K562 (cell line): ENCODE measurements around the gene SORT1. TPM values are rescaled to one million over a fixed set of nuclear protein-coding genes. Genes with fewer than 3 reads are reported as not detected.

Experiments used
- ATAC-seq: fragments of 200-7000 bp; cut with Tn5 transposase; 3 replicates; pipeline ENCODE4 v1.9.1; 2020; ENCODE audit warnings: moderate library complexity
- BruUV-seq: library from RNA; stranded (reverse); fragments of 400-500 nt; replicated peaks from 2 replicates; lab custom pipeline; 2021; lab: Mats Ljungman, UMichigan
- CTCF ChIA-PET: fragments of 300-600 bp; formaldehyde crosslinking; extraction: SDS; loops from one replicate; lab custom pipeline; 2021; ENCODE audit warnings: low intra/inter-chr PET ratio; lab: Yijun Ruan, JAX
- POLR2A ChIA-PET: fragments of 300-600, 350-650 bp; sonication (Branson Sonifier 250); formaldehyde crosslinking; extraction: SDS; loops from one replicate; lab custom pipeline; 2021; ENCODE audit warnings: antibody characterized with exemption, inconsistent platforms; lab: Yijun Ruan, JAX
- DNase-seq, 4 experiments: peaks; one replicate each; pipeline versions ENCODE4 v3.0.0 to v3.0.0-alpha.2; 2011 to 2018; ENCODE audit warnings: low spot score in 3 of 4, mixed read lengths in 3 of 4; ENCODE audit errors: extremely low read depth in 1 of 4
- FAIRE-seq: peaks from 2 replicates; lab custom pipeline; 2011; peaks lifted over from hg19 to GRCh38; lab: Jason Lieb, UNC
- H2AFZ ChIP-seq: 2 replicates; pipeline ENCODE4 v1.6.0; 2011; ENCODE audit warnings: low read depth, low read length, control low read depth, inconsistent platforms
- H3K27ac ChIP-seq: fragments of 200-600 bp; 3 replicates; pipeline ENCODE4 v1.8.0; 2011; ENCODE audit warnings: low read depth, mild to moderate bottlenecking, control low read depth, inconsistent platforms, low read length, moderate library complexity, mixed read lengths; ENCODE audit errors: extremely low read depth
- H3K27me3 ChIP-seq, 2 experiments: fragments of 300-600 bp in 1 of 2; 2 replicates in 1 of 2; 3 replicates in 1 of 2; pipeline versions ENCODE4 v1.6.0 to v1.8.0; 2011; ENCODE audit warnings: inconsistent platforms in 2 of 2, low read length in 2 of 2, mild to moderate bottlenecking in 1 of 2, mixed read lengths in 1 of 2, moderate library complexity in 1 of 2; ENCODE audit not compliant: control insufficient read depth in 2 of 2, insufficient read depth in 2 of 2
- H3K36me3 ChIP-seq: fragments of 300-600 bp; 3 replicates; pipeline ENCODE4 v1.8.0; 2011; ENCODE audit warnings: mild to moderate bottlenecking, low read length, inconsistent platforms; ENCODE audit not compliant: control insufficient read depth, insufficient read depth
- H3K4me1 ChIP-seq, 2 experiments: fragments of 200-600 bp in 1 of 2; replicated peaks in 1 of 2; 2 replicates in 1 of 2; 3 replicates in 1 of 2; pipeline versions ENCODE4 v1.5.1 to v1.8.0; 2011; ENCODE audit warnings: inconsistent platforms in 2 of 2, low read length in 2 of 2, mild to moderate bottlenecking in 1 of 2, mixed read lengths in 1 of 2, moderate library complexity in 1 of 2; ENCODE audit not compliant: control insufficient read depth in 2 of 2, insufficient read depth in 2 of 2
- H3K4me2 ChIP-seq: 2 replicates; pipeline ENCODE4 v1.6.1; 2011; ENCODE audit warnings: low read length, control low read depth, inconsistent platforms, mixed read lengths; ENCODE audit not compliant: insufficient read depth
- H3K4me3 ChIP-seq: fragments of 200-600 bp; sonication (generic), shearing (Covaris generic); 2 replicates; pipeline ENCODE4 v1.5.1; 2016; ENCODE audit warnings: control low read depth, inconsistent platforms
- H3K79me2 ChIP-seq: fragments of 200-600 bp; 3 replicates; pipeline ENCODE4 v1.8.0; 2011; ENCODE audit warnings: low read length, inconsistent platforms; ENCODE audit not compliant: control insufficient read depth, insufficient read depth
- H3K9ac ChIP-seq, 2 experiments: 2 replicates each; pipeline versions ENCODE4 v1.6.0 to v1.6.1; 2011; ENCODE audit warnings: low read depth in 2 of 2, low read length in 2 of 2, control low read depth in 1 of 2, inconsistent platforms in 1 of 2, mild to moderate bottlenecking in 1 of 2, mixed read lengths in 1 of 2; ENCODE audit not compliant: insufficient read depth in 1 of 2
- H3K9me1 ChIP-seq: one replicate; pipeline ENCODE4 v1.6.0; 2011; ENCODE audit warnings: inconsistent platforms, mild to moderate bottlenecking, low read length, moderate library complexity; ENCODE audit not compliant: control insufficient read depth, insufficient read depth
- H3K9me3 ChIP-seq: replicated peaks from 2 replicates; pipeline ENCODE4 v1.5.1; 2011; ENCODE audit warnings: low read depth, low read length, inconsistent platforms; ENCODE audit not compliant: control insufficient read depth, insufficient read depth
- H4K20me1 ChIP-seq: replicated peaks from 2 replicates; pipeline ENCODE4 v1.6.1; 2011; ENCODE audit warnings: low read length, inconsistent platforms, mixed read lengths; ENCODE audit not compliant: control insufficient read depth, insufficient read depth
- CEBPB ChIP-seq: fragments of 450-650 bp; IDR thresholded peaks from 2 replicates; pipeline ENCODE4 v1.6.1; 2016; ENCODE audit warnings: missing genetic modification characterization, missing compliant biosample characterization
- DACH1 ChIP-seq: fragments of 450-650 bp; IDR thresholded peaks from 2 replicates; pipeline ENCODE4 v1.6.1; 2018; ENCODE audit not compliant: partially characterized antibody
- DPF2 ChIP-seq: fragments of 450-650 bp; IDR thresholded peaks from 2 replicates; pipeline ENCODE4 v1.6.1; 2016
- EP300 ChIP-seq: IDR thresholded peaks from 2 replicates; pipeline ENCODE4 v1.6.1; 2012; ENCODE audit warnings: low read length, improper control_type of control experiment
- GATA2 ChIP-seq: sonication (generic); formaldehyde crosslinking; IDR thresholded peaks from 2 replicates; pipeline ENCODE4 v1.4.0; 2020; ENCODE audit warnings: mild to moderate bottlenecking, missing genetic modification reagents
- GTF2A2 ChIP-seq: IDR thresholded peaks from 2 replicates; pipeline ENCODE4 v1.6.1; 2016; ENCODE audit warnings: mild to moderate bottlenecking, missing genetic modification characterization, missing compliant biosample characterization
- HDAC1 ChIP-seq, 2 experiments: fragments of 450-650 bp; IDR thresholded peaks; 2 replicates each; pipeline ENCODE4 v1.6.1; 2016 to 2017; ENCODE audit warnings: inconsistent platforms in 1 of 2, mild to moderate bottlenecking in 1 of 2, moderate library complexity in 1 of 2
- HLTF ChIP-seq: fragments of 450-650 bp; IDR thresholded peaks from 2 replicates; pipeline ENCODE4 v1.6.1; 2016
- HOXB6 ChIP-seq: fragments of 250-450 bp; sonication (Bioruptor Pico); IDR thresholded peaks from 2 replicates; pipeline ENCODE4 v1.5.1; 2022; ENCODE audit warnings: mild to moderate bottlenecking, borderline replicate concordance
- KAT2B ChIP-seq: IDR thresholded peaks from one replicate; pipeline ENCODE4 v1.6.1; 2012; ENCODE audit warnings: low read depth, mild to moderate bottlenecking, control low read depth, inconsistent platforms, low read length, moderate library complexity
- RBBP5 ChIP-seq: fragments of 200-600 bp; sonication (generic); IDR thresholded peaks from 2 replicates; pipeline ENCODE4 v1.6.1; 2012; ENCODE audit warnings: borderline replicate concordance, mild to moderate bottlenecking, low read length, control low read depth, inconsistent platforms; ENCODE audit not compliant: insufficient read depth, poor library complexity, severe bottlenecking
- RBM15 ChIP-seq: fragments of 200-400 bp; formaldehyde crosslinking; IDR thresholded peaks from 2 replicates; pipeline ENCODE4 v1.6.1; 2018; ENCODE audit warnings: mild to moderate bottlenecking, low read length, moderate library complexity; ENCODE audit not compliant: insufficient read depth
- TCF7L2 ChIP-seq: fragments of 150-350 bp; IDR thresholded peaks from 2 replicates; pipeline ENCODE4 v1.6.1; 2016; ENCODE audit warnings: low read depth, mild to moderate bottlenecking, low read length, moderate library complexity
- TGIF2 ChIP-seq: sonication (generic); formaldehyde crosslinking; IDR thresholded peaks from 2 replicates; pipeline ENCODE4 v1.8.1; 2022; ENCODE audit warnings: mild to moderate bottlenecking, missing genetic modification reagents, moderate library complexity
- TRIM24 ChIP-seq, 2 experiments: fragments of 450-650 bp; IDR thresholded peaks; 2 replicates each; pipeline ENCODE4 v1.6.1; 2016
- U2AF1 ChIP-seq: fragments of 200-400 bp; formaldehyde crosslinking; optimal IDR thresholded peaks from 2 replicates; pipeline ENCODE3; 2017; ENCODE audit warnings: mild to moderate bottlenecking, low read depth, low read length, moderate library complexity
- ZNF282 ChIP-seq: sonication (generic); formaldehyde crosslinking; IDR thresholded peaks from 2 replicates; pipeline ENCODE4 v1.8.1; 2023; ENCODE audit warnings: missing genetic modification reagents
- ZNF584 ChIP-seq: fragments of 200-800 bp; sonication (Bioruptor generic); IDR thresholded peaks from 2 replicates; pipeline ENCODE4 v1.6.1; 2016; ENCODE audit warnings: low read depth, mild to moderate bottlenecking, missing genetic modification characterization, missing compliant biosample characterization
- ZNF668 ChIP-seq: fragments of 250-450 bp; sonication (Bioruptor Pico); IDR thresholded peaks from 2 replicates; pipeline ENCODE4 v1.8.0; 2022; ENCODE audit warnings: mild to moderate bottlenecking, inconsistent platforms
- WGBS: fragments of 100-300 bp; shearing (Covaris generic); methylation state at CpG from one replicate; pipeline ENCODE4 v1.1.6; 2016; ENCODE audit warnings: low coverage, mixed read lengths; ENCODE audit not compliant: insufficient coverage; ENCODE audit errors: missing lambda C conversion rate; 5-methylcytosine and 5-hydroxymethylcytosine counted together
- in situ Hi-C: fragments of 300-500 bp; cut with MboI; formaldehyde crosslinking; loops from 4 replicates; pipeline ENCODE4 v1.15.0; 2018; ENCODE audit warnings: inconsistent platforms, mixed read lengths
- intact Hi-C: fragments of 100-400 bp; cut with micrococcal nuclease; formaldehyde crosslinking; loops from 2 replicates; pipeline ENCODE4 v1.14.2; 2022
- polyA plus RNA-seq, 8 experiments: library from polyadenylated mRNA; depleted of rRNA in 4 of 8; stranded (reverse) in 5 of 8; unstranded in 3 of 8; fragments of >200 nt; fragmentation: Nextera tagmentation in 2 of 8; fragmentation: Illumina TruSeq in 1 of 8; extraction: Ambion mirVana in 2 of 8; extraction: Trizol in 1 of 8; gene quantifications; 2 replicates each; pipeline versions ENCODE4 v1.2.1 to v1.2.3, GENCODE V29; 2011 to 2014; ENCODE audit warnings: inconsistent platforms in 1 of 8, missing spikeins in 1 of 8
- total RNA-seq, 7 experiments: library from RNA; depleted of rRNA in 6 of 7; stranded (reverse); fragments of >200 nt in 6 of 7; fragmentation: Illumina TruSeq in 2 of 7; extraction: Trizol in 2 of 7; gene quantifications; 2 replicates each; pipeline versions ENCODE4 v1.2.1 to v1.2.3, GENCODE V29; 2011 to 2021; ENCODE audit warnings: low replicate concordance in 1 of 7
- TF ChIP-seq, protein P1 (sequence below): fragments of 450-650 bp; IDR thresholded peaks from 2 replicates; pipeline ENCODE4 v1.6.1; 2016; ENCODE audit warnings: antibody characterized with exemption
- TF ChIP-seq, protein P2 (sequence below): fragments of 450-650 bp; IDR thresholded peaks from 2 replicates; pipeline ENCODE4 v1.6.1; 2017; ENCODE audit warnings: antibody characterized with exemption

Gene SORT1
- total and polyA plus RNA-seq, 9 of the 15 experiments (the other 6 are each of a cell fraction or from before 2014, with no cell fraction given): 27.4 to 112 (median 65.0) TPM

DNA sequence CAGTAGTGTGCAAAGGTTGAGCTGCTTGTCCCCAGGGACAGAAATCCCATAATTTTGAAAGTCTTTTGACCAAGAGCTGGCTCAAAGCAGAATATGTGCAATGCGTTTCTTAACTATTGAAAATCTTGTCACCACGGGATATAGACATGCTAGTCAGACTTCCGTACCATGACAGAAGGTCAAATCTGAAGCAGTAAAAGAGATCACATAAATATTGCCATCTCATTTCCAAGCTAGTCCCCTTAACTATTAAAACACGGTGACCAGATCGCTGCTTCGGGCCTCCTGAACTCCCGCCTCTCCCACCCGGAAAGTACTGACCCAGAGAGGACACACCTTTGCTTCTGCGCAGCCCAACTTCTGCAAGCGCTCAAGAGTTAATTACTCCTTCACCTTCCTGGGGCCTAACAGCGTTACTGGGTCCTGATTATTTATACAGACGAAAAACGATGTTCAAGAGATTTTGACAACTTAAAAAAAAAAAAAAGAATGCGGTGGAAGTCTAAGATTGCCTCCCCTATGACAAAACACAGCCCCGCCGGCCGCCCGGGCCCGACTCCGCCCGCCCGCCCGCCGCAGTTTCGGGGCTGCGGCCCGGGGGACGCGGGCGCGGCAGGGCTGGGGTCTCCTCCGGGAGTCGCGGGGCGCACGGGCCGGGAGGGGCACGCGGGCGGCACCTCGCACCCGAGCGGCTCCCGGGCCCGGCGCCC, 692 bp downstream of the SORT1 start:
- Histone ChIP-seq H2AFZ (peak overlapping the region; percentile 61), H3K4me3 (peak overlapping the region; percentile 55), H3K27me3 (no peaks in the 10 kb centered on the region), H4K20me1 (no peaks in the 10 kb centered on the region), H3K79me2 (peaks cover 56% of the 10 kb centered on the region), H3K4me2 (peak overlapping the region; percentile 87), H3K9me3 (no peaks in the 10 kb centered on the region), H3K9ac (peak overlapping the region; percentile 56 to 90), H3K4me1 (peaks cover 30 to 41% of the 10 kb centered on the region in 2 experiments), H3K27ac (peak overlapping the region; percentile 51), H3K9me1 (no peaks in the 10 kb centered on the region), H3K36me3 (peaks cover 23% of the 10 kb centered on the region)
- POLR2A ChIA-PET: interaction anchor here (0.6 to 3.4 kb wide), 14 partner anchors 10 to 672 kb away, joined by 3 to 16 read pairs (median 4); partner anchors contain the start of genes PSRC1 and SARS1
- DNase-seq (peak in 2 of 4 experiments; percentile 33 to 65), FAIRE-seq (no peak), ATAC-seq (peak; percentile 1; the same call in 2 of the 3 replicates)
- intact Hi-C loops (loop anchor here (5.0 kb wide), 1 partner anchor 35 kb away; no protein-coding TSS in a partner anchor), in situ Hi-C loops (no loop called here)
- WGBS: 1% methylated on average over 34 of the region's 46 CpGs
- CTCF ChIA-PET: interaction anchor here (3.6 to 5.5 kb wide), 2 partner anchors 119 to 133 kb away, joined by 51 to 91 read pairs; no protein-coding TSS in a partner anchor
- TSS peak; percentile 38 for BruUV-seq
- no peak for TF ChIP-seq HLTF
- TF ChIP-seq HDAC1 (IDR thresholded peaks at IDR 0.05): 0 out of 4 replicates have a peak, but pooled peaks of 1 of the 2 experiments have one; percentile 42
- TF ChIP-seq DPF2: peak; percentile 30; the same call in 1 of the 2 replicates
- TF ChIP-seq TGIF2 (CRISPR knock-in tag): no peak
- TF ChIP-seq GTF2A2 (tag): 0 out of 2 replicates have a peak, but pooled peaks have one; percentile 33
- no peak for TF ChIP-seq ZNF282 (CRISPR knock-in tag)
- TF ChIP-seq ZNF584 (CRISPR knock-in tag): no peak
- no peak for TF ChIP-seq RBBP5
- TF ChIP-seq, protein P1, sequence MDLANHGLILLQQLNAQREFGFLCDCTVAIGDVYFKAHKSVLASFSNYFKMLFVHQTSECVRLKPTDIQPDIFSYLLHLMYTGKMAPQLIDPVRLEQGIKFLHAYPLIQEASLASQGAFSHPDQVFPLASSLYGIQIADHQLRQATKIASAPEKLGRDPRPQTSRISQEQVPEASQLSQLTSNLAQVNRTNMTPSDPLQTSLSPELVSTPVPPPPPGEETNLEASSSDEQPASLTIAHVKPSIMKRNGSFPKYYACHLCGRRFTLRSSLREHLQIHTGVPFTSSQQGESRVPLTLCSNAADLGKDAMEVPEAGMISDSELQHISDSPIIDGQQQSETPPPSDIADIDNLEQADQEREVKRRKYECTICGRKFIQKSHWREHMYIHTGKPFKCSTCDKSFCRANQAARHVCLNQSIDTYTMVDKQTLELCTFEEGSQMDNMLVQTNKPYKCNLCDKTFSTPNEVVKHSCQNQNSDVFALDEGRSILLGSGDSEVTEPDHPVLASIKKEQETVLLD: no peak
- no peak for TF ChIP-seq TRIM24 (IDR thresholded peaks at IDR 0.05)
- TF ChIP-seq HOXB6 (CRISPR knock-in tag): no peak
- TF ChIP-seq EP300: no peak
- TF ChIP-seq RBM15: no peak
- no peak for TF ChIP-seq CEBPB
- TF ChIP-seq GATA2 (CRISPR knock-in tag): no peak
- TF ChIP-seq U2AF1: no peak
- TF ChIP-seq DACH1: no peak
- no peak for TF ChIP-seq KAT2B
- TF ChIP-seq, protein P2, sequence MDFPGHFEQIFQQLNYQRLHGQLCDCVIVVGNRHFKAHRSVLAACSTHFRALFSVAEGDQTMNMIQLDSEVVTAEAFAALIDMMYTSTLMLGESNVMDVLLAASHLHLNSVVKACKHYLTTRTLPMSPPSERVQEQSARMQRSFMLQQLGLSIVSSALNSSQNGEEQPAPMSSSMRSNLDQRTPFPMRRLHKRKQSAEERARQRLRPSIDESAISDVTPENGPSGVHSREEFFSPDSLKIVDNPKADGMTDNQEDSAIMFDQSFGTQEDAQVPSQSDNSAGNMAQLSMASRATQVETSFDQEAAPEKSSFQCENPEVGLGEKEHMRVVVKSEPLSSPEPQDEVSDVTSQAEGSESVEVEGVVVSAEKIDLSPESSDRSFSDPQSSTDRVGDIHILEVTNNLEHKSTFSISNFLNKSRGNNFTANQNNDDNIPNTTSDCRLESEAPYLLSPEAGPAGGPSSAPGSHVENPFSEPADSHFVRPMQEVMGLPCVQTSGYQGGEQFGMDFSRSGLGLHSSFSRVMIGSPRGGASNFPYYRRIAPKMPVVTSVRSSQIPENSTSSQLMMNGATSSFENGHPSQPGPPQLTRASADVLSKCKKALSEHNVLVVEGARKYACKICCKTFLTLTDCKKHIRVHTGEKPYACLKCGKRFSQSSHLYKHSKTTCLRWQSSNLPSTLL: no peak
- TF ChIP-seq ZNF668 (CRISPR knock-in tag): no peak
- TF ChIP-seq TCF7L2: no peak
